ENCODE data around the gene KDM4B. TPM values are rescaled to one million over a fixed set of nuclear protein-coding genes. Genes with fewer than 3 reads are reported as not detected.

The KDM4B gene
- total RNA-seq, 6 experiments from 2014 or later, result 17.0 to 27.2 (median 20.3) TPM

GRCh38 chr19:5183616-5184015 is 214.7 kb downstream of the KDM4B start:
- no peak for DNase-seq
- TF ChIP-seq CTCF (IDR thresholded peaks at IDR 0.05), result no peak
- Mint-ChIP-seq H3K27ac (no peak overlapping the region), H3K9me3 (no peaks in the 10 kb centered on the region), H3K4me3 (no peak overlapping the region), H3K36me3 (ENCODE audit: low read depth) (no peaks in the 10 kb centered on the region), H3K4me1 (ENCODE audit: low read depth) (peaks cover 17% of the 10 kb centered on the region), H3K27me3 (ENCODE audit: insufficient read depth) (no peaks in the 10 kb centered on the region; the same call in none of the 2 replicates)

DNA sequence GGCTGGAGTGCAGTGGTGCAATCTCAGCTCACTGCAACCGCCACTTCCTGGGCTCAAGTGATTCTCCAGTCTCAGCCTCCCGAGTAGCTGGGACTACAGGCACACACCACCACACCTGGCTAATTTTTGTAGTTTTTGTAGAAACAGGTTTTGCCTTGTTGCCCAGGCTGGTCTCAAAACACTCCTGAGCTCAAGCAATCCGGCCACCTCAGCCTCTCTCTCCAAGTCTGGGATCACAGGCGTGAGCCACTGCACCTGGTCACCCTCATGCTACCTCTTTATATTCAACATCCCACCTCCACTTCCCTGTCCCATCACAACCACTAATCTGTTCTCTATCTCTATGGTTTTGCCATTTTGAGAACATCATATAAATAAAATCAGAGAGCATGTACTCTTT is 216.0 kb downstream of the KDM4B start:
- Mint-ChIP-seq H3K36me3 (ENCODE audit: low read depth) (no peaks in the 10 kb centered on the region), H3K9me3 (no peaks in the 10 kb centered on the region), H3K27ac (no peak overlapping the region), H3K4me1 (ENCODE audit: low read depth) (peaks cover 22% of the 10 kb centered on the region), H3K4me3 (no peak overlapping the region), H3K27me3 (ENCODE audit: insufficient read depth) (no peaks in the 10 kb centered on the region; the same call in none of the 2 replicates)
- no peak for TF ChIP-seq CTCF (IDR thresholded peaks at IDR 0.05)
- no peak for DNase-seq

DNA sequence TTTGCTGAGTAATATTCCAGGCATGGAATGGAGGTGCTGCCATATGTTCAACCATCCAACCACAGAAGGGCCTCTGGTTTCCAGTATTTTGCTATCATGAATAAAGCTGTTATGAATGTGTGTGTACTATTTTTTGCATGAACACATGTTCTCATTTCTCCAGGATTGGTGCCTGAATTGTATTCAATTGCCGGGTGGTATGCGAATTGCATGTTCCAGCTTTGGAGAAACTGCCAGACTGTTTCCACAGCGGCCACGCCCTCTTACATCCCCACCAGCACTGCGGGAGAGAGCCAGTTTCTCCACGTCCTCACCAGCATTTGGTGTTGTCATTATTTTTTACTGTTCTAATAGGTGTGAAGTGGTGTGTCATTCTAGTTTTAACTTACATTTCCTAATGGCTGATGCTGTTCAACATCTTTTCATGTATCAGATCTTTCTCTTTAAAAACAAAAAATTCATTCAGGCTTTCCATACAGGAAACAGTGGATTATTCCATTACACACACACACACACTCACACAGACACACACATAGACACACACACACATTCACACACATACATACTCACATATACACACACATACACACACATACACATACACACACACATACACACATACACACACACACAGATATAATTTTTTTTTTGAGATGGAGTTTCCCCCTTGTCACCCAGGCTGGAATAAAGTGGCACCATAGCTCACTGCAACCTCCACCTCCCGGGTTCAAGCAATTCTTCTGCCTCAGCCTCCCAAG is 217.6 kb downstream of the KDM4B start:
- peaks cover 22% of the 10 kb centered on the region for H3K4me1 Mint-ChIP-seq (ENCODE audit: low read depth)
- H3K27me3 Mint-ChIP-seq (ENCODE audit: insufficient read depth), result no peaks in the 10 kb centered on the region; the same call in none of the 2 replicates
- peak; percentile 77 for DNase-seq
- H3K27ac Mint-ChIP-seq, result peak overlapping the region; percentile 30
- no peaks in the 10 kb centered on the region for H3K9me3 Mint-ChIP-seq
- no peaks in the 10 kb centered on the region for H3K36me3 Mint-ChIP-seq (ENCODE audit: low read depth)
- H3K4me3 Mint-ChIP-seq, result peak overlapping the region; percentile 53
- TF ChIP-seq CTCF (IDR thresholded peaks at IDR 0.05), result no peak

GRCh38 chr19:5188548-5189317 is 219.8 kb downstream of the KDM4B start:
- Mint-ChIP-seq H3K36me3 (ENCODE audit: low read depth) (no peaks in the 10 kb centered on the region), H3K9me3 (no peaks in the 10 kb centered on the region), H3K27ac (peak overlapping the region; percentile 47; the same call in 1 of the 2 replicates), H3K4me3 (no peak overlapping the region), H3K4me1 (ENCODE audit: low read depth) (peaks cover 22% of the 10 kb centered on the region), H3K27me3 (ENCODE audit: insufficient read depth) (no peaks in the 10 kb centered on the region; the same call in 1 of the 2 replicates)
- no peak for TF ChIP-seq CTCF (IDR thresholded peaks at IDR 0.05)
- DNase-seq, result no peak

GRCh38 chr19:5189318-5189607 is 220.3 kb downstream of the KDM4B start:
- no peak for DNase-seq
- peak overlapping the region; percentile 47; the same call in 1 of the 2 replicates for H3K27ac Mint-ChIP-seq
- no peak for TF ChIP-seq CTCF (IDR thresholded peaks at IDR 0.05)
- peaks cover 22% of the 10 kb centered on the region for H3K4me1 Mint-ChIP-seq (ENCODE audit: low read depth)
- no peaks in the 10 kb centered on the region for H3K36me3 Mint-ChIP-seq (ENCODE audit: low read depth)
- no peak overlapping the region for H3K4me3 Mint-ChIP-seq
- H3K27me3 Mint-ChIP-seq (ENCODE audit: insufficient read depth), result no peaks in the 10 kb centered on the region; the same call in 1 of the 2 replicates
- no peaks in the 10 kb centered on the region for H3K9me3 Mint-ChIP-seq

All from HFFc6 (cell line).